HG03565 (cell line): Measurements from ENCODE around the gene TMEM80.
"Not testable (repeated sequence)": the region's sequence is repeated elsewhere in the genome, so short reads cannot be mapped to it uniquely, and the experiment has no call there.

Source experiments
- ATAC-seq: cut with Tn5 transposase; IDR thresholded peaks from one replicate; pipeline ENCODE4 v1.9.1; 2021; ENCODE audit warnings: mild to moderate bottlenecking, moderate library complexity; ENCODE audit not compliant: unreplicated experiment

TMEM80 gene

DNA sequence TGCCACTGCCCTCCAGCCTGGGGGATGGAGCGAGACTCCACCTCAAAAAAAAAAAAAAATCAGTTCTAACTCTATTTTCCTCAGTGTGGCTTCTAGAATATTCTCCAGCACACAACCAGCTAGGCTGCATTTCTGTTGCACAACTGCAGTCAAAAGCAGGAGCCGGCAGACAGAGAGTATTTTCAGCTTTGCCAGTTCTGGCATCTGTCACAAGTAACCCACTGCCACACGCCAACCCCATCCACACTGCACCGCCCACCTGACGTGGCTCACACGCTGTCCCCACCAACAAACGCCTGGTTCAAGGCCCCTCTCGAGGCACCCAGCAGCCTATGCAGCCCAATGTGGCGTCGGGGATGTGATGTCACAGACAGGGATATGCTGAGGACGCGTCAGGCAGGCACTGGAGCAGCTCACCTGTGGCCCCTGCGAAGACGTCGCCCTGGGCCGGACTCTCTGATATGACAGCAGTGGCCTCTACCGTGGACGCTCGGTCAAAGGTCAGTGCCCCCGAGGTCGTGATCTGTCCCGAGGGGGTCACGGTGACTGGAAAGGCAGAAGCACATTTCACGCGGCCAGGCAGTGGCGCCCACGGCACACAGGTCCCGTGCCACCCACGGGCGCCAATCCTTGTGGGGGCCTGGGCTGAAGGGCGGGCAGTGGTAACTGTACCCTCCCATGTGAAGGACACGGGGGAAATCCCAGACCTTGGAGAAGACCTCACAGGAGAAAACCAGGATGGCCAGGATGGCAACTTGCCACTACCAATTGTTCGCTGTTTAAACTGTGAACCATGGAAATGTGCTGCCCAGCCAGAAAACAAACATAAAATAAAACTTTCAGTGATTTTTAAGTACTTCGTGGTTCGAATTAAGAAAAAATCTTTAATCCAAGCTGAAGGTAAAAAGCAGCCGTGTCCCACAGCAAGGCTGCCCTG is 16.1 kb upstream of the TMEM80 start:
- no peak for ATAC-seq

DNA sequence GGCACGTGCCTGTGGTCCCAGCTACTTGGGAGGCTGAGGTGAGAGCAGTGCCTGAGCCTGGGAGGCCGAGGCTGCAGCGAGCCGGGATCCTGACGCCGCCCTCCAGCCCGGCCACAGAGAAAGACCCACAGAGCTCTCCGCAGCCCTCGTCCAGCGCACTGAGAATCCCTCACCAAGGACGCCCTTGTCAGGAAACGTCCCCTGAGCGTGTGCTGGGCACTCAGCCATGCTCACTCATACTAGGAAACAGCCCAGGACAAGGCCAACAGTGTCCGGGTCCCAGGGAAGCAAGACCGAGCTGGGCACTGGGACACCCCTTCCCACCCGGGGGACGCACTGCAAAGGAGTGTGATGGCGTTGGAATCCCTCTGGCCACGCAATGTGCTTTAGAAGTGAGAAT is 15.1 kb upstream of the TMEM80 start:
- no peak for ATAC-seq

DNA sequence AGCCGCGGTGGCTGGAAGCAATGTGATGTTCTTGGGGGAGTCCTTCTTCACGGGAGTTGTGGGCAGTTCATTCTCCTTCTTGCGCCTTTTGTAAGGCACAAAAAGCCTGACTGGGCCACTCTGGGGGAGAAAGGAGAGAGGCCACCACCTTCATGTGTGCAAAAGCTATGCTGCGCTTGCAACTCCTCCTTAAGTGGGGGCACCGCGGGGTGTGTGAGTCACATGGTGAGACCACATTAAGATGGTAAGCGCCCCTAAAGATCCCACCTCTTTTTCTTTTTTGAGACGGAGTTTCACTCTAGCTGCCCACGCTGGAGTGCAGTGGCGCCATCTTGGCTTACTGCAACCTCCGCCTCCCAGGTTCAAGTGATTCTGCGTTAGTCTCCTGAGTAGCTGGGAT is 14.6 kb upstream of the TMEM80 start:
- ATAC-seq = no peak

DNA sequence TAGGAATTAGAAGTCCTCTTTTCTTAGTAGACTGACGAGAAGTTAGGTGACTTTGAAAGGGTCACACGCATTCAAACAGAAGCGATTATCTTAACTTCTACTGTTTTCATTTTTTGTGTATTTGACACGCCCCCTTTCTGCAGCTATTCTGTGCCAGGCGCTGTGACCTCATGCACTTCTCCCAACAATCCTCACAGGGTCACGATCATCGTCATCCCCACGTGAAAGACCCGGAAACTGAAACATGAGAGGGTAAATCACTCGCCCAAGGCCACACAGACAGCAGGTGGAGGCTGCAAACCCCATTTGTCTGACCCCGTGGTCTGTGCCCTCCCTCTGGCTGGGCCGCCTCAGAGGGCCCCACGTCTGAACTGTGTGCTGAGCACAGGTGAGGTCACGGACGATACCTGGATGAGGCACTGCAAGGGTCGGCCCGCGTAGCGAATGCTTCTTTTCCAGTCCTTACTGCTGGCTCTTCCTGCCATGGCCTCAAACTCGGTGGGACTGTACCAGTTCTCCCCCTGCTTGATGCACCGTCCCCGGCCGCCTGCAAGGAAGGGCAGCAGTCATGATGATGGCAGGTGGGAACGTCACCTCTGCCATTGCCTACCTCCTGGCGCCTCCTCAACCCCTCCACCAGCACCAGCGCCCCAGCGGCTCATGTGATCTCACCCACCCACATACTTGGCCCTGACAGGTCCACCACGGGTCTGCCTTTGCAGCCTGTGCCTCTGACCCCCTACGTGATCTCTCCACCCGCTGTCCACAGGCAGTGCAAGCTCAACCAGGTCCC is 9.0 kb upstream of the TMEM80 start:
- no peak for ATAC-seq

DNA sequence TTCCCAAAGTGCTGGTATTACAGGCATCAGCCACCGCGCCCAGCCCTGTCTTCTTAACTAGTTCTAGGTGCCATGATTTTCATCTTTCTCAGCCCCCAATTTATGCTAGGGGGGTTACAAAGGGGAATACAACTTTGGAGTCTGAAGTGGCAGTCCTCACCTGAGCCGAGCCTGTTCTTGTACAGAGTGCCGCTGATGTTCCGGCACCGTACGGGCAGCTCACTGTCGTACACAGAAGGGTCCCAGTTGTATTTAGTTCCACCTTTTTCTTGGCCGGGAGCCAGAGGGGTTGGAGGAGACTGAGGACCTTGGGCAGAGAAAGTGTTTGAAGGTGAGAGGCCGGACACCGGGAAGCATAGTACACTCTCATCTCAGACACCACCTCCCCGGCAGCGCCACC is 7.9 kb upstream of the TMEM80 start:
- ATAC-seq = no peak

DNA sequence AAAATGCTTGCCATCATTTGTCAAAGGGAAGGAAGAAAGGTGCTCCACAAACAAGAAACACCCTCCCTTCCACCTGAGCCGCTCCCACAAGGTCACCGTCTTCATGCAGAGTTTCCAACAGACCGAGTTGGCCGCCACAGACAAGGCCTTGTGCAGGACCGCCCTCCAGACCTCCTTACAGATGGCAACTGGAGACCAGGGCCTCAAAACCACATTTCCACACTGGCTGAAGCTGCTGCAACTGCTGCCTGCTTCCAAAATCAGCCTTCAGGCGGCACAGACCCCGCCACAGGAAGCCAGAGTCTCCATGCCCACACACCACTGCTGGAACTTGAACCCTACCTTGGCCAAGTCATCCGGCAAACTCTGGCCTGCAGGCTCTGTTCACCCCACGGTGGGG is 6.9 kb upstream of the TMEM80 start:
- no peak for ATAC-seq

DNA sequence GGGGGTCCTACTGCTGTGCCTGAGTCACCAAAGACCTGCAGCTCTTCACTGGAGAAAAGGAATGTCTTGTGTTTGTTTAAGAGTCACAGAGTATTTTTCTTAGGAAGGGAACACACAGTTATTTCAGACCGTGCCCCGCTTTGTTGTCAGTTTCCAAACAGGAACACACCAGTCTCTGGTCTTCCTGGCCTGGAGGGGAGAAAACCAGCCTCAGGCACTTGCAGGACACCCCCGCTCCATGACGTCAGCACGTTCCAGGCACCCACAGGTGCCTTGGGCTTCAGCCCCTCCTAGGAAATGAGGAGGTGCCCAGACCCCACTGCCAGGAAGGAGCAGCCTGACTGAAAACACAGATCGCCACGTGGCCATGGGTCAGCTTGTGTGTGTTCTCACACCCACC is 6.0 kb upstream of the TMEM80 start:
- ATAC-seq = no peak

DNA sequence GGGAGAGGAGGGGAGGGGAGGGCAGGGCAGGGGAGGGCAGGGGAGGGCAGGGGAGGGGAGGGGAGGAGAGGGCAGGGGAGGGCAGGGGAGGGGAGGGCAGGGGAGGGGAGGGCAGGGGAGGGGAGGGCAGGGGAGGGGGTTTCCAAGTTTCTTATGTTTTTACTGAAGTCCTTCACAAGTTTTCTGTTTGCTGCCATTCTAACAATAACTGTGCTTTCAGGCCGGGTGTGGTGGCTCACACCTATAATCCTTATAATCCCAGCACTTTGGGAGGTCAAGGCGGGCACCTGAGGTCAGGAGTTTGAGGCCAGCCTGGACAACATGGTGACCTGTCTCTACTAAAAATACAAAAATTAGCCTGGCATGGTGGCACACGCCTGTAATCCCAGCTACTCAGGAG is 5.4 kb upstream of the TMEM80 start:
- ATAC-seq = not testable (repeated sequence)

DNA sequence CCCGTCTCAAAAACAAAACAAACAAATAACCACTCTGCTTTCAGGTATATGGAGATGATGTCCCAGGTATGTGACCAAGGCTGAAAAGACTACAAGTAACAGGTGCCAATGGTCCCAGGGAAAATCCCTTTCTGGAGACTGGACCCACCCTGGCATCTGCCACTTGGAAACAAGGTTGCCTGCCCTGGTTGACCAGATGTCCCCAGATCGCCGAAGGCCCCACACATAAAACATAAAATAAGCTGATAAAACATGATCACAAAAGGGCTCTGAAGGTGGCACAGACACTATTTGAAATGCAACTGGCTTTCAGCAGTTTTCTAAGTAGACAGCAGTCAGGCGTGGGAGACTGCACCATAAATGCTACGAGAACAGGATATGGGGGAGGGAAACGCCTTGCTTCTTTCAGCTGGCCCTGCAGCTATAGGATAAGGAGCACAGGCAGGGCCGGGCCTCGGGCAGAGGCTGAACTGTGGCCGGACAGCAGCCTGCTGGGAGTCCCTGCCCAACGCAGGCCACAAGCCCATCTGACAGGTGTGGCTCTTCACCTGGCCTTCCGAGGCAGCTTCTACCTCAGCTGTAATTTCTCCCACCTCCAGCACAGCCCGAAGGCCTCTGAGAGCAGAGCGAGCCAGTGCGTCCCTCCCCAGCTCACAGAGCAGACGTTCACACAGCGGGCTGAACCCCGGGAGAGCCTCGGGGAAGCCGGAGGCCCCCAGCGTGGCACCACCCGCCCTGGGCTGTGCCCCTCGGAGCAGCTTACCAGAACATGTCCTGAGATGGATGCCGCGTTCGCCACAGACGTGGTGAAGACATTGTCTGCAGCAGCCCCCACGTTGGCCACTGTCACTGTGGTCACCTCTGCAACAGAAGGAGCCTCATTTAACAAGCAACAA is 4.6 kb upstream of the TMEM80 start:
- ATAC-seq = no peak

DNA sequence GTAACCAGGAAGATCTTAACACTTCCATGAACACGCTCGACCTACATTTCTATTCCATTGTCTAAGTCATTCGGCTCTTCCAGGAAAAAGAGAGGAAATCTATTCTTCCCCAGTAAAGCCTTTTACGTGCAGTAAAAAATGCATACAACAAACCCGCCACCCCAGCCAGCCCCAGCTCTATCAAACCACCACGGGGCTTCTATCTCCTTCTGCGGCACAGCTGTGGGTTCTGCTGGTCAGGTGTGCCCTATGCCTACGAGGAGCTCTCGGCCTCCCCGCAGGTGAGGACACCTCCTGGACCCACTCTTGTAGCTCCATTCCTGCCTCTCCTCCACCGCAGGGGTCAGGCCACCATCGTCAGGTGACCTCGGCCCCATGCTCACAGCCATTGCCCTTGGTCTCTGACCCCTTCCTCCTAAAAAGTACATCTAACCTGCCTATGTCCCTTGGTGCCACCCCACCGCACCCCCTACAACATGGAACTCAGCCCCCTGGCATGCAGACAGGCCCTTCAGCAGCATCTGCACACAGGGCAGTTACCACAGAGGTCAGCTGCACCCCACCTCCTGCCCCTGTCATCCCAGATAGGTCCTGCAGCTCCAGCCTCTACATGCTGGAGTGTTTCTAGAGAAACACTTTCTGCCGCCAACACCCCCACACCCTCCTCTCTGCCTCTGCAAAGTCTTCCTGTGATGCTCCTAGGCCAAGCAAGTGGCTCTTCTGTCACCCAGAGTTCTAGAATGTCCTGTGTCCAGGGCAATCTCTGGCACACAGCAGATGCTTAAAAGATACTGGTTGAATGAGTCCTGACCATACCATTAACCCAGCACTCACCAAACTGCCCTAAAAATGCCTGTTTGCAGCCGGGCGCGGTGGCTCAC is 3.7 kb upstream of the TMEM80 start:
- ATAC-seq = no peak

DNA sequence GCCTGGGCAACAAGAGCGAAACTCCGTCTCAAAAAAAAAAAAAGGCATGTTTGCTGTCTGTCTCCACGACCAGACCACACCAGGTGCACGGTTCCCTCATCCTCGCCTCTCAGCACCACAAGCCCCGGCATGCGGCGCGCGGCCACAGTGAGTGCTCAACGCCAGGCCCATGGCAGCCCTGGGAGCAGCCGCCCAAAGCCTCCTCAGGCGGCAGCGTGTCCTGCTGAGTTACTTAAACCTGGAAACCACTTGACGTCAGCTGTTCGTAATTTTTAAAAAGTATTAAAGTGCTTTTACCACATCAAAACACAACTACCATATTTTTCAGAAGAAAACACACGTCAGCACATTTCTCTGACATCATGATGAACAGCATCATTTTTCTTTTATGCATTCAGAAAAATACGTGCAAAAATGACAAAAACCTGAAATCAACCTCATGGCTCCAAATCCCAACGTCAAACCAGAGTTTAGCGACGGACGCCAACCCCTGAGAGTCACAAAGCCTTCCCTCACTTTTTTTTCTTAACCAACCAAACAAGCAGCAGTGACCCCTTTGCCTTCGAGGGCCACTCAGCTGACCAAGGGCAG is 2.7 kb upstream of the TMEM80 start:
- ATAC-seq = no peak

DNA sequence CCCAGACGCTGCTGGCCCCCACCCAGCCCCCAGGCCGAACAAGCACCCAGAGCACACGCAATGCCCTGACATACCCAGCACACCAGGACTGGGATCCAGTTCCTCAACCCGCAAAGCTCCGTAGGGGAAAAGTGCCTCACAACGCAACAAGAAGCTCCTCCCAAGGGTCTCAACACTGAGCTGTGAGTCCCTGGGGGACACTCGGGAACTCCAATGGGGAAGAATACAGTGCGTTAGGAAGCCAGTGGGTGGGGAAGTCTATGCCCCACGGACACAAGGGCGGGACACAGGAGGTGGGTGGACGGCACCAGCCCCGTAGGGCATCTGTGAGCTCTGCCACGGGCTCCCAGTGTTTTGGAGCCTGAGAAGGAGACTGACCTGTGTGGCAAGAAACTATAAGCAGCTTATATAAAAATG is 2.2 kb upstream of the TMEM80 start:
- no peak for ATAC-seq

DNA sequence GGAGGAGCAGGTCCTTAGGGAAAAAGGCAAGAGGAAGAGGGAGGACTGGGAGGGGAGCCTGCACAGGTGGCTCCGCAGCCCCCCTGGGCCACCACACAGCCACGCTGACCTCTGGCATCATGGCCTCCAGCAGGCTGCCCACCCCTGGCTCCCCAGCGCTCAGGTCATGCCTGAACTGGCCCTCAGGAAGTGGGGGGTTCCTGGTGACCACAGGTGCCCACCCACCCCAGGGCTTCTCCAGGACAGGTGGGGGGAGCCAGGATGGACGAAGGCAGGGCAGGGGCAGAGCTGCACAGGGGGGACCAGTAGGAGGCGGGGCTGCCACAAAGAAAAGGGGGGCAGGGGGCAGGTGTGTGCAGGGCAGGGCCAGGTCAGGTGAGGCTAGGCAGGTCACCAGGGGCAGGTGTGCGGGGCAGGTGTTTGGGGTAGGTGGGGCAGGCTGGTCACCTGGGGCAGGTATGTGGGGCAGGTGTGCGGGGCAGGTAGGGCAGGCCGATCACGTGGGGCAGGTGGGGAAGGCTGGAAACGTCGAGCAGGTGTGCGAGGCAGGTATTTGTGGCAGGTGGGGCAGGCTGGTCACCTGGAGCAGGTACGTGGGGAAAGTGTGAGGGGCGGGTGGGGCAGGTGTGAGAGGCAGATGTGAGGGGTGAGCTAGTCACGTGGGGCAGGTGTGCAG is 1.6 kb upstream of the TMEM80 start:
- ATAC-seq = no peak

DNA sequence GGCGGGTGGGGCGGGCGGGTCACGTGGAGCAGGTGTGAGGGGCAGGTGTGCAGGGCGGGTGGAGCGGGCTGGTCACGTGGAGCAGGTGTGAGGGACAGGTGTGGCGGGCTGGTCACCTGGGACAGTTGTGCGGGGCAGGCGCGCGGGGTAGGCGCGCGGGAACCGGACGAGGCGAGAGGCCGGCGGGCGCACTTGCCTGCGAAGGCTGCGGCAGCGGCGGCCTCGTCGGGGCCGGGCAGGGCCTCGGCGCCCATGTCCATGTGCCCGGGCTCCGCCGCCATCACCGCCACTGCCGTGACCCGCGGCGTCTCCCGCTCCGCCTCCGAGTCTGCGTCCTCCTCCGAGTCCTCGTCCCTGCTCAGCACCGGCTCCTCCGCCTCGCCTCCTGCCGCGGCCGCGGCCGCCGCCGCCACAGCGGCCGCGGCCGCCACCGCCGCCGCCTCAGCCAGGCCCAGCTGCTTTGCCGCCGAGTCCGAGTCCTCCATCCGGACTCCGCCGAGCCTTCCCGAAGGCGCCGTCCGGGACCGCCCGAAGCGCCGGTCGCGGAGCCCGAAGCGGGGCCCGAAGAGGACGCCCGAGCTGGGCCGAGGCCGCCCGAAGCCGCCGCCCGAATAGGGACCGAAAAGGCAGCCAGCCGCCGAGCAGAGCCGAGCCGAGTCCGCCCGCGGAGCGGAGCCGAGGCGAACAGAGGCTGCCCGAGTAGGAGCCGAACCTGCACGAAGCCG is 891 bp upstream of the TMEM80 start, which contains the start of gene DEAF1:
Gene DEAF1, minus strand, starts transcription at position 660 of the 725 bp plus-strand sequence. Its CDS starts 175 bp downstream, at position 485.
- ATAC-seq = peak; percentile 71

DNA sequence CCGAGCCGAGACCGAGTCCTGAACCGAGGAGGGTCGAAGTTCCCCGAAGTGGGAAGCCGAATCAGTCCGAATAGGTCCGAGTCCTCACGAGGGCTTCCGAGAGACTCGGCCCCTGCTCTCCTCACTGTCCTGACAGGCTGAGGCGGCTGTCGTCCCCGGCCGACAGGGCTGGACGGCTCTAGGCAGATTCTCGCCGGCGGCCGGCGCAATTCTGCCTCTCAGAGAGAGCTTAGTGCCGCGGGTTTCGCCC is 403 bp upstream of the TMEM80 start:
- no peak for ATAC-seq

DNA sequence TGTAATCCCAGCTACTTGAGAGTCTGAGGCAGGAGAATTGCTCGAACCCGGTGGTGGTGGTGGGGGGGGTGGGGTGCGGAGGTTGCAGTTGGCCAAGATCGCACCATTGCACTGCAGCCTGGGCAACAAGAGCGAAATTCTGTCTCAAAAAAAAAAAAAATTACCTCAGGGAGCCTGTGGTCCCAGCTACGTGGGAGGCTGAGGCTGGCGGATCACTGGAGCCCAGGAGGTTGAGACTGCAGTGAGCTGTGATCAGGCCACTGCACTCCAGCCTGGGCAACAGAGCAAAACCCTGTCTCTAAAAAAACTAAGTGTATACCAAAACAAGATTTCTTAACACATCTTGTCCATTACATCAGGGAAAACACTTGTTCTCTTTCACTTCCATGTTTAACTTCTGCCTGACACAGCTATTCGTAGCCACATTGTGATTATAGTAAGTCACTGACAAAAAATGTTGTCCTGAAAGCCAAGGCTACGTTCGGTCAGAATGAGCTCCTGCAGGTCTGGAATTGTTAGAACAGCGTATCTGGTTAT is 1.4 kb downstream of the TMEM80 start:
- no peak for ATAC-seq

DNA sequence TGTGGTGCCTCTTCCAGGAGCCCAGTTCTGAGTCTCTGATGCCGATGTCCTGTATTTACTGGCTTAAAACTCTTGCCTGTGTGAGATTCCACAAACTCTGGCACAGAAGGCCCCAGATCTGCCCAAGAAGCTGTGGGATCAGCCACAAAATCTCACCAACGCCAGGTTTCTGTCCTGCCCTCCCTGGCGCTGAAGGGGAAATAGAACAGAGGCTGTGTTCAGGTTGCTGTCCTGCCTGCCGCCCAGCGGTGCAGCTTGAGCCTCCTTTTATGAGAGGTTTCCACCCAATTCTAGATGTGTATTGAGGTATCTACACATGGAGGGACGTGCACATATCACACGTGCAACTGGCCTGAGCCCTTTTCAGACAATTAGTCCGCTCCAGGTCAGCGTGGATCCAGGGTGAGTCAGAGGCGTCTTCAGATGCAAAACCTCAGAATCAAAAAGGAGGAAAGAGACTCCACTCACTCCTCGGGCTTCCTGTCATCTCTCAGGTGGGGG is 2.2 kb downstream of the TMEM80 start:
- no peak for ATAC-seq

DNA sequence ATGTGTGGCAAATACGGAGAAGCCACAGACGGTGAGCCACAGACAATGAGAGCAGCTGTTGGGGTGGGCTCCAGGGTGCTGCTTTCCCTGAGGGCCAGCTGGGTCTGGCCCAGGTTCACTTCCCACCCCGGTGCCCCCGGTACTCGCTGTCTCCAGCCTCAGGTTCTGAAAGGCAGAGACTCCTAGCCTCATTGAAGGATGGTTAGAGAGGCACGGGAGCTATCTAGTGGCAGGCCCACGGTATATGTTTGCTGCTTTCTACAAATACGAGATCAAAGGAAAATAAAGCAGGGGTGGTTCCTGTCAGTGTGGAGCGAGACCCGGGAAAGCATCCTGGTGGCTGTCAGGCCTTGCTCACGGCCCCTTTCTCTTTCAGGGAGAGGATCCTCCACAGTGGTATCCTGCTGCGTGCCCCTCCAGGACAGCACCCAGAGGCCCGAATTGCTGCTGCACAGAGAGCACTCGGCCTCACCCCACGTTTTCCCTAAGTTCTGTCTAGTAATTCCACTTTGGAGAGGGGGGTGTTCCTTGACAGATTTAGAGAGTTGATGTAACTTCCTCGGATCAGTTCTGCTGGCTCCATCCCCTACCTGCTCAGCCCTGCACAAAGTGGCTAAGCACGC is 3.0 kb downstream of the TMEM80 start:
- ATAC-seq = no peak
